ENCODE measurements around the gene POLR2L.

- TF ChIP-seq, protein P1, sequence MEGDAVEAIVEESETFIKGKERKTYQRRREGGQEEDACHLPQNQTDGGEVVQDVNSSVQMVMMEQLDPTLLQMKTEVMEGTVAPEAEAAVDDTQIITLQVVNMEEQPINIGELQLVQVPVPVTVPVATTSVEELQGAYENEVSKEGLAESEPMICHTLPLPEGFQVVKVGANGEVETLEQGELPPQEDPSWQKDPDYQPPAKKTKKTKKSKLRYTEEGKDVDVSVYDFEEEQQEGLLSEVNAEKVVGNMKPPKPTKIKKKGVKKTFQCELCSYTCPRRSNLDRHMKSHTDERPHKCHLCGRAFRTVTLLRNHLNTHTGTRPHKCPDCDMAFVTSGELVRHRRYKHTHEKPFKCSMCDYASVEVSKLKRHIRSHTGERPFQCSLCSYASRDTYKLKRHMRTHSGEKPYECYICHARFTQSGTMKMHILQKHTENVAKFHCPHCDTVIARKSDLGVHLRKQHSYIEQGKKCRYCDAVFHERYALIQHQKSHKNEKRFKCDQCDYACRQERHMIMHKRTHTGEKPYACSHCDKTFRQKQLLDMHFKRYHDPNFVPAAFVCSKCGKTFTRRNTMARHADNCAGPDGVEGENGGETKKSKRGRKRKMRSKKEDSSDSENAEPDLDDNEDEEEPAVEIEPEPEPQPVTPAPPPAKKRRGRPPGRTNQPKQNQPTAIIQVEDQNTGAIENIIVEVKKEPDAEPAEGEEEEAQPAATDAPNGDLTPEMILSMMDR (IDR thresholded peaks at IDR 0.05), result no peak
- TF ChIP-seq POLR2AphosphoS5 (IDR thresholded peaks at IDR 0.05) (no peak), EP300 (IDR thresholded peaks at IDR 0.05) (no peak), POLR2A (IDR thresholded peaks at IDR 0.05; ENCODE audit: low read depth) (no peak)
Measured at GRCh38 chr11:884578-885070, 42.3 kb upstream of the POLR2L start.
